HCT116 (cell line): Measurements from ENCODE around the gene RNF126. TPM values are rescaled to one million over a fixed set of nuclear protein-coding genes. Genes with fewer than 3 reads are reported as not detected.

Source experiments
- ATAC-seq: fragments of 200-7000 bp; cut with Tn5 transposase; 2 replicates; pipeline ENCODE4 v1.9.1; 2020; ENCODE audit warnings: mild to moderate bottlenecking, moderate library complexity
- BruUV-seq: library from RNA; stranded (reverse); fragments of 400-500 nt; replicated peaks from 2 replicates; lab custom pipeline; 2021; lab: Mats Ljungman, UMichigan
- CTCF ChIA-PET: fragments of 300-600 bp; sonication (Branson Sonifier 250); formaldehyde crosslinking; loops from one replicate; lab custom pipeline; 2021; ENCODE audit warnings: antibody characterized with exemption; lab: Charles Lee
- POLR2A ChIA-PET: fragments of 300-600, 350-600 bp; sonication (Branson Sonifier 250); formaldehyde crosslinking; loops from one replicate; lab custom pipeline; 2021; ENCODE audit warnings: antibody characterized with exemption; lab: Charles Lee
- RAD21 ChIA-PET, 2 experiments: fragments of 300-600 bp; sonication (Branson Sonifier 250); formaldehyde crosslinking; loops; one replicate each; lab custom pipeline; 2023; ENCODE audit warnings: low total read pairs in 2 of 2; ENCODE audit not compliant: uncharacterized antibody in 2 of 2, unreplicated experiment in 2 of 2, low non-redundant PET in 1 of 2; lab: Charles Lee
- DNase-seq: peaks from one replicate; pipeline ENCODE4 v3.0.0-alpha.2; 2010; ENCODE audit warnings: low read depth, low spot score
- H2AFZ ChIP-seq: fragments of 200-600 bp; shearing (Covaris generic), sonication (generic); 2 replicates; pipeline ENCODE4 v1.6.1; 2017; ENCODE audit warnings: low read depth, mixed run types, mixed read lengths, antibody characterized with exemption, low read length; ENCODE audit not compliant: poor library complexity, severe bottlenecking
- H3K27ac ChIP-seq: 2 replicates; pipeline ENCODE4 v1.5.1; 2012; ENCODE audit warnings: low read depth, low read length
- H3K27me3 ChIP-seq: fragments of 200-600 bp; sonication (generic); 2 replicates; pipeline ENCODE4 v1.6.1; 2016; ENCODE audit warnings: mixed run types, low read length, mixed read lengths; ENCODE audit not compliant: insufficient read depth
- H3K36me3 ChIP-seq, 2 experiments: fragments of 200-500 bp in 1 of 2; fragments of 200-600 bp in 1 of 2; sonication (Bioruptor generic) in 1 of 2; sonication (generic) in 1 of 2; 2 replicates each; pipeline versions ENCODE4 v1.5.1 to v1.6.1; 2014 to 2016; ENCODE audit warnings: low read length in 2 of 2, inconsistent platforms in 1 of 2, mixed read lengths in 1 of 2, mixed run types in 1 of 2; ENCODE audit not compliant: insufficient read depth in 2 of 2, control insufficient read depth in 1 of 2
- H3K4me1 ChIP-seq, 2 experiments: fragments of 200-600 bp in 1 of 2; sonication (generic) in 1 of 2; 2 replicates each; pipeline versions ENCODE4 v1.5.1 to v1.6.1; 2012 to 2017; ENCODE audit warnings: low read length in 2 of 2, inconsistent platforms in 1 of 2, mild to moderate bottlenecking in 1 of 2, mixed read lengths in 1 of 2, mixed run types in 1 of 2, moderate library complexity in 1 of 2; ENCODE audit not compliant: insufficient read depth in 2 of 2, control insufficient read depth in 1 of 2
- H3K4me2 ChIP-seq: fragments of 200-600 bp; sonication (generic); 2 replicates; pipeline ENCODE4 v1.6.1; 2017; ENCODE audit warnings: mixed run types, low read length, mixed read lengths
- H3K4me3 ChIP-seq, 2 experiments: fragments of 200-600 bp in 1 of 2; sonication (generic) in 1 of 2; replicated peaks in 1 of 2; 2 replicates each; pipeline ENCODE4 v1.5.1; 2011 to 2016; ENCODE audit warnings: low read length in 2 of 2, control low read depth in 1 of 2, low read depth in 1 of 2, mild to moderate bottlenecking in 1 of 2, mixed read lengths in 1 of 2, mixed run types in 1 of 2
- H3K79me2 ChIP-seq: fragments of 200-600 bp; sonication (generic); 2 replicates; pipeline ENCODE4 v1.6.1; 2017; ENCODE audit warnings: mild to moderate bottlenecking, mixed run types, low read length, moderate library complexity, mixed read lengths; ENCODE audit not compliant: insufficient read depth
- H3K9ac ChIP-seq: fragments of 200-600 bp; sonication (generic); 2 replicates; pipeline ENCODE4 v1.6.1; 2016; ENCODE audit warnings: low read length, mixed read lengths
- H3K9me2 ChIP-seq: fragments of 200-600 bp; sonication (generic), shearing (Covaris generic); 2 replicates; pipeline ENCODE4 v1.6.1; 2017; ENCODE audit warnings: mixed run types, mild to moderate bottlenecking, moderate library complexity; ENCODE audit not compliant: insufficient read depth
- H3K9me3 ChIP-seq, 2 experiments: fragments of 200-500 bp in 1 of 2; fragments of 200-600 bp in 1 of 2; sonication (Bioruptor generic) in 1 of 2; sonication (generic) in 1 of 2; 2 replicates each; pipeline ENCODE4 v1.6.1; 2014 to 2017; ENCODE audit warnings: low read length in 2 of 2, mixed read lengths in 2 of 2, inconsistent platforms in 1 of 2, low read depth in 1 of 2, mild to moderate bottlenecking in 1 of 2, mixed run types in 1 of 2, moderate library complexity in 1 of 2; ENCODE audit not compliant: control insufficient read depth in 1 of 2, insufficient read depth in 1 of 2
- H4K20me1 ChIP-seq: fragments of 200-600 bp; sonication (generic), shearing (Covaris generic); 2 replicates; pipeline ENCODE4 v1.6.1; 2017; ENCODE audit warnings: mixed run types, mild to moderate bottlenecking, moderate library complexity; ENCODE audit not compliant: insufficient read depth
- CBX3 ChIP-seq: IDR thresholded peaks from 2 replicates; pipeline ENCODE4 v1.6.1; 2012; ENCODE audit warnings: low read depth
- ELF1 ChIP-seq: IDR thresholded peaks from 2 replicates; pipeline ENCODE4 v1.6.1; 2012; ENCODE audit warnings: low read depth, borderline replicate concordance
- EZH2 ChIP-seq: fragments of 200-600 bp; sonication (generic); IDR thresholded peaks from 2 replicates; pipeline ENCODE4 v1.6.1; 2017; ENCODE audit warnings: antibody characterized with exemption, mixed run types
- EZH2phosphoT487 ChIP-seq: fragments of 200-600 bp; IDR thresholded peaks from 2 replicates; pipeline ENCODE4 v1.6.1; 2018; ENCODE audit warnings: antibody characterized with exemption, borderline replicate concordance
- FOSL1 ChIP-seq: IDR thresholded peaks from 2 replicates; pipeline ENCODE4 v1.6.1; 2012; ENCODE audit warnings: low read depth
- JUND ChIP-seq: IDR thresholded peaks from 2 replicates; pipeline ENCODE4 v1.6.1; 2012
- MAX ChIP-seq: IDR thresholded peaks from 2 replicates; pipeline ENCODE4 v1.6.1; 2012
- POLR2AphosphoS5 ChIP-seq: IDR thresholded peaks from 2 replicates; pipeline ENCODE4 v1.6.1; 2011; ENCODE audit warnings: mild to moderate bottlenecking, low read depth, low read length, moderate library complexity
- SP1 ChIP-seq: IDR thresholded peaks from 2 replicates; pipeline ENCODE4 v1.6.1; 2012; ENCODE audit warnings: low read depth
- SRF ChIP-seq: IDR thresholded peaks from 2 replicates; pipeline ENCODE4 v1.6.1; 2012; ENCODE audit warnings: low read depth
- TCF7L2 ChIP-seq: IDR thresholded peaks from 2 replicates; pipeline ENCODE4 v1.7.0; 2011; ENCODE audit warnings: borderline replicate concordance, inconsistent platforms; ENCODE audit not compliant: insufficient read depth, insufficient read length; ENCODE audit errors: extremely low read depth
- YY1 ChIP-seq: IDR thresholded peaks from 2 replicates; pipeline ENCODE4 v1.6.1; 2011; ENCODE audit warnings: low read length, low read depth, moderate library complexity, mild to moderate bottlenecking; ENCODE audit not compliant: insufficient replicate concordance; ENCODE audit errors: extremely low read depth
- ZFX ChIP-seq: fragments of 450-650 bp; IDR thresholded peaks from 2 replicates; pipeline ENCODE4 v1.6.1; 2017
- intact Hi-C: fragments of 100-400 bp; cut with micrococcal nuclease; formaldehyde crosslinking; loops from 2 replicates; pipeline ENCODE4 v1.10.0; 2022
- total RNA-seq: library from RNA; stranded (reverse); gene quantifications from one replicate; pipeline ENCODE4 v1.2.1, GENCODE V29; 2021; ENCODE audit not compliant: unreplicated experiment
- TF ChIP-seq, protein P1 (sequence below): IDR thresholded peaks from 2 replicates; pipeline ENCODE4 v1.6.1; 2012

Gene RNF126
- total RNA-seq, 1 experiment from 2014 or later, result 93.8 TPM

GRCh38 chr19:638906-639252, 24.1 kb downstream of the RNF126 start:
- Histone ChIP-seq H4K20me1 (no peaks in the 10 kb centered on the region), H3K4me3 (peak overlapping the region; percentile 37 to 57), H3K4me2 (peak overlapping the region; percentile 89), H3K27me3 (no peaks in the 10 kb centered on the region), H3K9ac (peak overlapping the region; percentile 43; the same call in 1 of the 2 replicates), H3K27ac (no peak overlapping the region), H2AFZ (no peak overlapping the region), H3K9me3 (no peaks in the 10 kb centered on the region), H3K79me2 (no peaks in the 10 kb centered on the region), H3K9me2 (no peaks in the 10 kb centered on the region), H3K4me1 (peaks cover 6 to 24% of the 10 kb centered on the region in 2 experiments), H3K36me3 (no peaks in the 10 kb centered on the region)
- intact Hi-C loops, result no loop called here
- ATAC-seq (peak; percentile 1; the same call in 1 of the 2 replicates), DNase-seq (no peak)
- TF ChIP-seq YY1, result no peak
- TF ChIP-seq EZH2phosphoT487, result no peak
- no peak for TF ChIP-seq POLR2AphosphoS5
- no peak for TF ChIP-seq SRF
- TF ChIP-seq CBX3, result no peak
- no peak for TF ChIP-seq SP1
- no peak for TF ChIP-seq MAX
- TF ChIP-seq FOSL1, result no peak
- TF ChIP-seq ELF1, result no peak
- no peak for TF ChIP-seq JUND
- no peak for TF ChIP-seq TCF7L2
- TF ChIP-seq, protein P1, sequence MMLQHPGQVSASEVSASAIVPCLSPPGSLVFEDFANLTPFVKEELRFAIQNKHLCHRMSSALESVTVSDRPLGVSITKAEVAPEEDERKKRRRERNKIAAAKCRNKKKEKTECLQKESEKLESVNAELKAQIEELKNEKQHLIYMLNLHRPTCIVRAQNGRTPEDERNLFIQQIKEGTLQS, result no peak
- no peak for TF ChIP-seq EZH2
- TF ChIP-seq ZFX, result no peak
- BruUV-seq, result no TSS peak
- POLR2A ChIA-PET, result no interaction called here
- RAD21 ChIA-PET, result no interaction called here
- CTCF ChIA-PET, result no interaction called here
